GM18870 (cell line): ENCODE measurements around the gene MZB1.

ENCODE experiments used
- ATAC-seq: cut with Tn5 transposase; IDR thresholded peaks from one replicate; pipeline ENCODE4 v1.9.1; 2021; ENCODE audit warnings: moderate library complexity; ENCODE audit not compliant: unreplicated experiment

The MZB1 gene

GRCh38 chr5:139340051-139340450 lies 49.7 kb downstream of the MZB1 start:
- ATAC-seq, result no peak
